ENCODE data around the gene FOXR2. TPM values are rescaled to one million over a fixed set of nuclear protein-coding genes. Genes with fewer than 3 reads are reported as not detected.

The FOXR2 gene
- total RNA-seq, 1 experiment from 2014 or later = not detected

- no peak for DNase-seq (ENCODE audit: low spot score)
Observed at GRCh38 chrX:55659931-55660330, 36.7 kb downstream of the FOXR2 start.

GRCh38 chrX:55663584-55663983 is 40.4 kb downstream of the FOXR2 start:
- intact Hi-C loops (cut with micrococcal nuclease; ENCODE audit: unreplicated experiment) = no loop called here
- no peak for TF ChIP-seq CTCF (conservative IDR thresholded peaks at IDR 0.05; ENCODE audit: low read depth, low read length)
- ChIA-PET CTCF (no interaction called here), POLR2A (ENCODE audit: low non-redundant PET) (no interaction called here)
- H3K4me1 ChIP-seq (ENCODE audit: insufficient read depth, low read length, poor library complexity, severe bottlenecking) = no peaks in the 10 kb centered on the region
- no TSS peak for BruUV-seq (replicated peaks)
- no peak overlapping the region for H3K27ac ChIP-seq (ENCODE audit: low read depth, low read length, poor library complexity, severe bottlenecking)
- no peaks in the 10 kb centered on the region for H3K36me3 ChIP-seq (ENCODE audit: insufficient read depth, low read length, poor library complexity, severe bottlenecking)
- H3K9me3 ChIP-seq (ENCODE audit: low read depth, low read length, poor library complexity, severe bottlenecking) = no peaks in the 10 kb centered on the region
- no peak overlapping the region for H3K4me3 ChIP-seq (ENCODE audit: low read depth, low read length, poor library complexity, severe bottlenecking)
- H3K27me3 ChIP-seq (replicated peaks; ENCODE audit: insufficient read depth, low read depth, low read length, poor library complexity) = no peaks in the 10 kb centered on the region
- no peak for DNase-seq (ENCODE audit: low spot score)

More at GRCh38 chrX:55659931-55660330, 36.7 kb downstream of the FOXR2 start:
- Histone ChIP-seq H3K9me3 (ENCODE audit: low read depth, low read length, poor library complexity, severe bottlenecking) (no peaks in the 10 kb centered on the region), H3K27ac (ENCODE audit: low read depth, low read length, poor library complexity, severe bottlenecking) (no peak overlapping the region), H3K4me1 (ENCODE audit: insufficient read depth, low read length, poor library complexity, severe bottlenecking) (no peaks in the 10 kb centered on the region), H3K27me3 (replicated peaks; ENCODE audit: insufficient read depth, low read depth, low read length, poor library complexity) (no peaks in the 10 kb centered on the region), H3K36me3 (ENCODE audit: insufficient read depth, low read length, poor library complexity, severe bottlenecking) (no peaks in the 10 kb centered on the region), H3K4me3 (ENCODE audit: low read depth, low read length, poor library complexity, severe bottlenecking) (no peak overlapping the region)
- TF ChIP-seq CTCF (conservative IDR thresholded peaks at IDR 0.05; ENCODE audit: low read depth, low read length) = no peak
- TF ChIP-seq EZH2 (IDR thresholded peaks at IDR 0.05; ENCODE audit: borderline replicate concordance, low read depth, low read length, poor library complexity, severe bottlenecking) = no peak
- no TSS peak for BruUV-seq (replicated peaks)
- ChIA-PET POLR2A (ENCODE audit: low non-redundant PET) (no interaction called here), CTCF (no interaction called here)
- intact Hi-C loops (cut with micrococcal nuclease; ENCODE audit: unreplicated experiment) = no loop called here

GRCh38 chrX:55668084-55668483 is 44.9 kb downstream of the FOXR2 start:
- Histone ChIP-seq H3K27ac (ENCODE audit: low read depth, low read length, poor library complexity, severe bottlenecking) (no peak overlapping the region), H3K4me1 (ENCODE audit: insufficient read depth, low read length, poor library complexity, severe bottlenecking) (no peaks in the 10 kb centered on the region), H3K9me3 (ENCODE audit: low read depth, low read length, poor library complexity, severe bottlenecking) (no peaks in the 10 kb centered on the region), H3K27me3 (replicated peaks; ENCODE audit: insufficient read depth, low read depth, low read length, poor library complexity) (no peaks in the 10 kb centered on the region), H3K4me3 (ENCODE audit: low read depth, low read length, poor library complexity, severe bottlenecking) (no peak overlapping the region), H3K36me3 (ENCODE audit: insufficient read depth, low read length, poor library complexity, severe bottlenecking) (no peaks in the 10 kb centered on the region)
- ChIA-PET POLR2A (ENCODE audit: low non-redundant PET) (no interaction called here), CTCF (no interaction called here)
- intact Hi-C loops (cut with micrococcal nuclease; ENCODE audit: unreplicated experiment) = no loop called here
- TF ChIP-seq CTCF (conservative IDR thresholded peaks at IDR 0.05; ENCODE audit: low read depth, low read length) = no peak
- no peak for TF ChIP-seq EZH2 (IDR thresholded peaks at IDR 0.05; ENCODE audit: borderline replicate concordance, low read depth, low read length, poor library complexity, severe bottlenecking)
- BruUV-seq (replicated peaks) = no TSS peak
- DNase-seq (ENCODE audit: low spot score) = no peak

Other genes with a start within 250 kb of the FOXR2 start
- gene MAGEH1, start 171.3 kb upstream of the FOXR2 start, total RNA-seq (2021) = 8.6 and 9.8 TPM in 2 replicates
- 0.96 and 1.4 TPM in 2 replicates for gene USP51, start 133.6 kb upstream of the FOXR2 start, total RNA-seq (2021)
- 15.7 and 19.4 TPM in 2 replicates for gene RRAGB, start 94.3 kb downstream of the FOXR2 start, total RNA-seq (2021)